CD4-positive, alpha-beta T cell treated with Interferon alpha-2 for 1 hour (primary cell): ENCODE data around the gene PTPRU.
"Not testable (repeated sequence)": the region's sequence is repeated elsewhere in the genome, so short reads cannot be mapped to it uniquely, and the experiment has no call there.

Experiments used
- DNase-seq, 2 donors: peaks; one replicate each; pipeline ENCODE4 v3.0.0-alpha.2; 2020 to 2022

PTPRU gene

GRCh38 chr1:29222686-29223085 lies 13.6 kb upstream of the PTPRU start:
- no peak for DNase-seq

DNA sequence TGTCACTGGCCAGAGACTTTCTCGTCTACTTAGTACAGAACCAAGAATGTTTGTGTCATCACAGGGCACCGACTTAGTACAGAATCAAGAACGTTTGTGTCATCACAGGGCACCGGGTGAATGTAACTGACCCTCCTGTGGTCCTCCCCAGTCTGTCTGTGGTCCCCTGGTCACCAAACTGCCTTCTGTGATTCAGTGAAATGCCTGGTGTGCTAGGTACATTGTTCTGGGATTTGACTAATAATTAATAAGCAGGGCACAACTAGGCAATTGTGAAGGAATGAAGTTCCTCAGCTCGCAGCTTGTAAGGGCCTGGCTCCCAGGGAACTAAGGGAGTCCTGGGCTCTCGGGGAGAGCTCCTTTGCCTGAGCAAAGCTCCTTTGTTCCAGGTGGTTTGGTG lies 12.8 kb upstream of the PTPRU start:
- DNase-seq = no peak

GRCh38 chr1:29224356-29224837 lies 11.9 kb upstream of the PTPRU start:
- DNase-seq = no peak

DNA sequence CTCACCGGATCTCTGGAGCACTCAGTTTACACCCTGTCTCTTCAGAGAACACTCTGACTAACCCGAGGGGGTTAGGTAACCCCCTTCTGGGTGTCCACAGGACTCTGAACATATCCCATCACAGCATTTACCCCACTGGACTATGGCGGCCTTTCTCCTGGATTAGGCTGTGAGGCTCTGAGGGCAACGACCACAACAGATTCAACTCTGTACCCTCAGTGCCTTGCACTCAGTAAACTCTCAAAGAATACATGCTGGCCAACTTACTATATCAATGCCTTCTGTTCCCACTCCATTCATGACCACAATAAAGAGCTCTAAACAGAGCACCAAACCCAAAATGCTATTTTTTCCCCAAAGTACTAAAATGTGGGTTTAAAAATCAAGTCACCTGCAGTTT lies 11.0 kb upstream of the PTPRU start:
- no peak for DNase-seq

DNA sequence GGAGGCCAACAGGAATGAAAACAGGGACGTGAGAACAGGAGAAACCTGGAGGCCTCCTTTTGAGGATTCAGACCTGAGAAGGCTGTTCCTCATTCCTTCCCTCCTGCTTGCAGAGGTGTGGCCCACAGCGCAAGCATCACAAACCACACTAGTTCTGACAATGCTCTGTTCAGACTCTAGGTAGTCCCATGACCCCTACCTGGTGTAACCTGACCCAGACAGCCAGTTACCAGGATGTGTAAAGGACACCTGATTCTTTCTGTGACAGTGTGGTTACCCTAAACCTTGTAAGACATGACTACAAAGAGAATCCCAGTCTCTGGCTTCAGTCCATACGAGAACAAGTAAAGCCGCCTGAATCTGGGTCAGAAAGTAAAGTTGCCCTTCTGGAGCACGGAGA lies 8.8 kb upstream of the PTPRU start:
- DNase-seq = no peak

GRCh38 chr1:29230204-29230552 lies 6.1 kb upstream of the PTPRU start:
- DNase-seq = no peak

GRCh38 chr1:29230553-29231378 lies 5.6 kb upstream of the PTPRU start, which contains the start of gene MECR:
TSS of gene MECR (minus strand) at chr1:29230934. CDS start at chr1:29230906, 28 bp downstream.
- peak; percentile 92 to 96 for DNase-seq

DNA sequence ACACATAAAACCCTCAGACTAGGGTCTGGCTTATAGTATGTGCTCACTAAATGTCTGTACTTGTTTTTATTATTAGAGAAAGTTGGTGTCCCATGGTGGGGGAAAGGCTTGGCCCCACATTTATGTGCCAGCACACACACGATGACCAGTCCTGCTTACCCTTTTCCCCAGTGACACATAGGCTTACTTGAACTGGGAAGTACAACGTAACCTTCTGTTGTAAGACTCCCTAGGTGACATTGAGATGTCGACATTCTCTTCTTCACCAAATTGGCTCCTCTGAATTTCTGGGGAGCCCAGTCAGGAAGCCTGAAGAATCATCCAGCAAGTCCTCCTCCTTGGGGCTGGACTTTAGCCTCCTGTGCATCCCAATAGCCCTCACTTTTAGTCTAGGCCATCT lies 3.9 kb upstream of the PTPRU start:
- no peak for DNase-seq

- no peak for DNase-seq
These were observed 2.6 kb upstream of the PTPRU start for GRCh38 chr1:29233693-29234092.

GRCh38 chr1:29234471-29234870 lies 1.9 kb upstream of the PTPRU start:
- no peak for DNase-seq

DNA sequence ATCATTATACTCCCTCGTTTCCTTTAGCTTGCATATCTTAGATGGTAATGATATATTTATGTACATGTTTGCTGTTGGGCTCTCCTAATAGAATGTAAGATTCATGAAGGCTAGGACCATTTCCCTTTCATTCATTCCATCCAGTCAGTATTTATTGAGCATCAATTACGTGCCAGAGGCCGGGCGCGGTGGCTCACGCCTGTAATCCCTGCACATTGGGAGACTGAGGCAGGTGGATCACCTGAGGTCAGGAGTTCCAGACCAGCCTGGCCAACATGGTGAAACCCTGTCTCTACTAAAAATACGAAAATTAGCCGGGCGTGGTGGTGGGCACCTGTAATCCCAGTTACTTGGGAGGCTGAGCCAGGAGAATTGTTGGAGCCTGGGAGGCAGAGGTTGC lies 1.4 kb upstream of the PTPRU start:
- DNase-seq = not testable (repeated sequence)

- DNase-seq = no peak
These were observed 398 bp downstream of the PTPRU start for GRCh38 chr1:29236712-29237128.

- peak in 1 of 2 donors; percentile 12 for DNase-seq
These were observed 953 bp downstream of the PTPRU start for GRCh38 chr1:29237129-29237821.

- DNase-seq = peak in 1 of 2 donors; percentile 12
These were observed 1.7 kb downstream of the PTPRU start for GRCh38 chr1:29237852-29238619.

- no peak for DNase-seq
These were observed 2.3 kb downstream of the PTPRU start for GRCh38 chr1:29238620-29239002.

DNA sequence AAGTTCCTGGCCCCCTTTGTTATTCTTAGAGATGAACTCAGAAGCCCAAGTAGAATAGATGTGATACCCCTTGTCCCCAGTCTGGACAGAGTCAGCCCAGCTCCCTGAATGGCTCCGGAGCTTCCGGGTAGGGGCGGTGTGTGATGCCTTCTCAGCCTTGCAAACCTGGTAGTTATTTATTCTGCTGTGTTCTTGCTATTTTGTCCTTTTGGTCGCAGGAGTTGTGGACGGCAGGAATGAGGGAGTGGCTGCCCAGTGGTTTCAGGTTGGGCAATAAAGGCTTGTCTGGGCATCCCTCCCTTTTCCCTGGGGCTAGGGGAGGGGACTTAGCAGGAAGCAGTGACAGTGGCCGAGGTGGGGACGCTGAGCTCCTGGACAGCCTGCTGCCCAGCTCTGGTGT lies 2.8 kb downstream of the PTPRU start:
- DNase-seq = no peak

DNA sequence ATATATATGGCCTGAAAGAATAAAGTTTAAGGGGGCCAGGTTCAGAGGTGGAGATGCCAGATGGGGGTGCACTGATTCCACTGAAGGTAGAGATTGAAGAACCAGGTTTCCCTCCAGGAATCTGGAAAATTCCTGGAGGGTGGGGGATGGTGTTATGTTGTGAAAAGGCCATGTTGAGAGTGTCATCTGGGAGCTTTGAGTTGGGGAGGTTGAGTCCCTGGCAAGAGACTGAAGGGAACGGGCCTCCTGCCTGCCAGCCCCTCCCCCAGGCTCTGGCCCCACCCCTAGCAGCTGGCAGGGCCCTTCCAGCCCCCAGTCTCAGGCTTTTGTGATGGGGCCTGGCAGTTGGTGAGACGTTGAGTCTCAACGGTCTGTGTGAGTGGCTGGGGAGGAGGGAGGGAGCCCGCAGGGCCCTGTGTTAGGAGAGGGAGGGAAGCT lies 4.1 kb downstream of the PTPRU start:
- DNase-seq = no peak

GRCh38 chr1:29240986-29241385 lies 4.7 kb downstream of the PTPRU start:
- no peak for DNase-seq

GRCh38 chr1:29243023-29243870 lies 6.9 kb downstream of the PTPRU start:
- DNase-seq = no peak

DNA sequence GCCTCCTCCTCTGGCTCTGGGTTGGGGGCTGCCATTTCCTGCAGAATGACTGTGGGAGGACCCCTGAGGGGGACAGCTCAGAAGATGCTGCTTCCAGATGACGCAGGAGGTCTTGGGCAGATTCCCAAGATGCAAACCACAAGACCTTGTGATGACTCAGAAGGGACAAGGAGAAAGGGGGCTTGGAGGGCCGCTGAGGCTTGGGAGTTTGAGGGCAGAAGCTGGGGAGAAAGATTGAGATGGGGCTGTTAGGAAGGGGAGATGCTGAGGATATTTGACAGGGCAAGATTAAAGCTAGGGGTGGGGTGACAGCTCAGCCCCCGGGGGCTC lies 7.5 kb downstream of the PTPRU start:
- no peak for DNase-seq

DNA sequence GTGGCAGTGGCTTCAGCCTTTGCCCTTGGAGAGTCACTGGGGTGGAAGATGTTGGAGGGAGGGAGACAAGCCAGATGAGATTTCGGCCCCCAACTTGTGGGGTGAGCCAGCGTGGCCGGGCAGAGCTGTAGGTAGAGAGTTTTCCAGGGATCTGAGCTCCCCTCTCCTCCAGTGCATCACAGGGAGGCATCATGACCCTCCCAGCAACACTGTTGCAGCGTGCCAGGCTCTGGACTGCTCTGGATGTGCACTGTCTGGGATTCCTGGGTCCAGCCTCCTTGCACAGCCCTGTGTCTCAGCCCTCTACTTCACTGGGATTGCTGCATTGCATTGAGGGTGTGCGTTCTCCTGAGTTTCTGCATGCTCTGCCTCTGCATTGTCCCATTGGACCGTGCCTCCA lies 8.9 kb downstream of the PTPRU start:
- DNase-seq = no peak

DNA sequence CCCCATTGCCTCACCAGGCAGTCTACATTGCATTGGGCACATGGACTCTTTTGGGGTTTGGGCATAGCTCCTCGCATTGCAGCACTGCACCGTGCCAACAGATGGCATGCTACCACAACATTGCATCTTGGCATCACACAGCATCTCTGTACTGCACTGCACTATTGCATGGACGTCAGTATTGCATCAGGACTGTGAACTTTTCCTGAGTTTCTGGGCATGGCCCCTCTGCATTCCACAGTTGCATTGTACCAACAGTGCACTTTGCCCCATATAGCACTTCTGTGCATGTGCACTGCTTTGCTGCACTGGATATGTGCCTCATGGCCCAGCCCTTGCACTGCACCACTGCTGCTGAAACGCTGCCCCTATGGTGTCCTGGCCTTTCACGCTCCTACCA lies 9.6 kb downstream of the PTPRU start:
- no peak for DNase-seq

- no peak for DNase-seq
These were observed 10.7 kb downstream of the PTPRU start for GRCh38 chr1:29247044-29247443.
